Astrocyte (in vitro differentiated cells and primary cell): Measurements from ENCODE around the gene UBQLN1. TPM values are rescaled to one million over a fixed set of nuclear protein-coding genes. Genes with fewer than 3 reads are reported as not detected.

Source experiments
- DNase-seq: peaks from one replicate; pipeline ENCODE4 v3.0.0-alpha.2; 2010; ENCODE audit warnings: low read depth
- FAIRE-seq: peaks from 2 replicates; lab custom pipeline; 2011; peaks lifted over from hg19 to GRCh38; lab: Jason Lieb, UNC
- H2AFZ ChIP-seq: 2 replicates; pipeline ENCODE4 v1.6.0; 2012; ENCODE audit warnings: low read depth, low read length, inconsistent platforms
- H3K27ac ChIP-seq: 2 replicates; pipeline ENCODE4 v1.5.1; 2011; ENCODE audit warnings: low read depth, low read length, inconsistent platforms
- H3K27me3 ChIP-seq: 2 replicates; pipeline ENCODE4 v1.6.0; 2011; ENCODE audit warnings: low read length, inconsistent platforms; ENCODE audit not compliant: insufficient read depth
- H3K36me3 ChIP-seq: 2 replicates; pipeline ENCODE4 v1.5.1; 2011; ENCODE audit warnings: low read length, inconsistent platforms; ENCODE audit not compliant: insufficient read depth
- H3K4me1 ChIP-seq: 2 replicates; pipeline ENCODE4 v1.5.1; 2011; ENCODE audit warnings: low read length, inconsistent platforms; ENCODE audit not compliant: insufficient read depth
- H3K4me2 ChIP-seq: 2 replicates; pipeline ENCODE4 v1.6.0; 2012; ENCODE audit warnings: low read length, inconsistent platforms
- H3K4me3 ChIP-seq: 2 replicates; pipeline ENCODE4 v1.5.1; 2011; ENCODE audit warnings: low read depth, mild to moderate bottlenecking, low read length, inconsistent platforms; ENCODE audit not compliant: insufficient read depth
- H3K79me2 ChIP-seq: 2 replicates; pipeline ENCODE4 v1.6.0; 2012; ENCODE audit warnings: mild to moderate bottlenecking, low read length, inconsistent platforms; ENCODE audit not compliant: insufficient read depth
- H3K9ac ChIP-seq: 2 replicates; pipeline ENCODE4 v1.6.0; 2012; ENCODE audit warnings: mild to moderate bottlenecking, low read length, inconsistent platforms
- H3K9me3 ChIP-seq: 2 replicates; pipeline ENCODE4 v1.5.1; 2012; ENCODE audit warnings: low read depth, mild to moderate bottlenecking, low read length, inconsistent platforms; ENCODE audit not compliant: insufficient read depth
- H4K20me1 ChIP-seq: 2 replicates; pipeline ENCODE4 v1.6.0; 2012; ENCODE audit warnings: low read length, inconsistent platforms; ENCODE audit not compliant: insufficient read depth
- H3K27ac Mint-ChIP-seq: one replicate; pipeline ENCODE4 v1.8.0; 2021; ENCODE audit warnings: mild to moderate bottlenecking, mixed read lengths; ENCODE audit not compliant: unreplicated experiment
- H3K27me3 Mint-ChIP-seq: one replicate; pipeline ENCODE4 v1.8.0; 2021; ENCODE audit warnings: low read depth, mixed read lengths; ENCODE audit not compliant: unreplicated experiment
- H3K36me3 Mint-ChIP-seq: one replicate; pipeline ENCODE4 v1.8.0; 2021; ENCODE audit warnings: low read depth, mixed read lengths; ENCODE audit not compliant: unreplicated experiment
- H3K4me1 Mint-ChIP-seq: one replicate; pipeline ENCODE4 v1.8.0; 2021; ENCODE audit warnings: low read depth, mixed read lengths; ENCODE audit not compliant: unreplicated experiment
- H3K4me3 Mint-ChIP-seq: one replicate; pipeline ENCODE4 v1.8.0; 2021; ENCODE audit warnings: mild to moderate bottlenecking, moderate library complexity, mixed read lengths; ENCODE audit not compliant: unreplicated experiment
- H3K9me3 Mint-ChIP-seq: one replicate; pipeline ENCODE4 v1.8.0; 2021; ENCODE audit warnings: mild to moderate bottlenecking, mixed read lengths; ENCODE audit not compliant: unreplicated experiment
- CTCF ChIP-seq: IDR thresholded peaks from 2 replicates; pipeline ENCODE4 v1.5.1; 2011; ENCODE audit warnings: low read depth, mild to moderate bottlenecking, inconsistent platforms, low read length, moderate library complexity; ENCODE audit not compliant: insufficient read depth
- EZH2 ChIP-seq: IDR thresholded peaks from 2 replicates; pipeline ENCODE4 v1.6.1; 2012; ENCODE audit warnings: mild to moderate bottlenecking, low read length, inconsistent platforms; ENCODE audit not compliant: insufficient read depth
- total RNA-seq: library from RNA; stranded (reverse); gene quantifications from 2 replicates; pipeline ENCODE4 v1.2.1, GENCODE V29; 2021

UBQLN1 gene
- total RNA-seq, 1 donor from 2014 or later: 99.3 TPM

GRCh38 chr9:83669067-83669466 lies 38.7 kb downstream of the UBQLN1 start:
- Histone ChIP-seq H3K79me2 (peaks cover 59% of the 10 kb centered on the region), H3K4me1 (no peaks in the 10 kb centered on the region), H3K27ac (no peak overlapping the region), H3K27me3 (no peaks in the 10 kb centered on the region), H3K9me3 (no peaks in the 10 kb centered on the region), H2AFZ (no peak overlapping the region), H4K20me1 (peaks cover 48% of the 10 kb centered on the region), H3K4me3 (no peak overlapping the region), H3K36me3 (peaks cover 40% of the 10 kb centered on the region), H3K4me2 (no peak overlapping the region), H3K9ac (no peak overlapping the region)
- no peak for TF ChIP-seq EZH2
- no peak for TF ChIP-seq CTCF
- no peak for DNase-seq
- peaks cover 3% of the 10 kb centered on the region for H3K4me1 Mint-ChIP-seq
- H3K27me3 Mint-ChIP-seq: no peaks in the 10 kb centered on the region
- H3K27ac Mint-ChIP-seq: no peak overlapping the region
- H3K9me3 Mint-ChIP-seq: no peaks in the 10 kb centered on the region
- peaks cover 18% of the 10 kb centered on the region for H3K36me3 Mint-ChIP-seq
- H3K4me3 Mint-ChIP-seq: no peak overlapping the region
- FAIRE-seq: no peak

- no peak for FAIRE-seq
- TF ChIP-seq CTCF: no peak
- no peak overlapping the region for H3K27ac Mint-ChIP-seq
- peaks cover 39% of the 10 kb centered on the region for H4K20me1 ChIP-seq
- no peaks in the 10 kb centered on the region for H3K4me1 ChIP-seq
- H3K9me3 ChIP-seq: no peaks in the 10 kb centered on the region
- H3K4me3 ChIP-seq: no peak overlapping the region
- H3K9ac ChIP-seq: no peak overlapping the region
- H3K4me2 ChIP-seq: no peak overlapping the region
- H3K27me3 Mint-ChIP-seq: no peaks in the 10 kb centered on the region
- peaks cover 40% of the 10 kb centered on the region for H3K36me3 ChIP-seq
- H3K27ac ChIP-seq: no peak overlapping the region
- no peak for DNase-seq
- H2AFZ ChIP-seq: no peak overlapping the region
- peaks cover 8% of the 10 kb centered on the region for H3K36me3 Mint-ChIP-seq
- H3K27me3 ChIP-seq: no peaks in the 10 kb centered on the region
- no peak overlapping the region for H3K4me3 Mint-ChIP-seq
- H3K9me3 Mint-ChIP-seq: no peaks in the 10 kb centered on the region
- peaks cover 31% of the 10 kb centered on the region for H3K79me2 ChIP-seq
- peaks cover 3% of the 10 kb centered on the region for H3K4me1 Mint-ChIP-seq
Observed at GRCh38 chr9:83665580-83666200, 42.1 kb downstream of the UBQLN1 start.

GRCh38 chr9:83662933-83663332 lies 44.8 kb downstream of the UBQLN1 start:
- no peak overlapping the region for H3K4me3 ChIP-seq
- H3K9ac ChIP-seq: no peak overlapping the region
- peaks cover 27% of the 10 kb centered on the region for H4K20me1 ChIP-seq
- H3K9me3 ChIP-seq: no peaks in the 10 kb centered on the region
- TF ChIP-seq CTCF (no peak), EZH2 (no peak)
- H2AFZ ChIP-seq: no peak overlapping the region
- Mint-ChIP-seq H3K27me3 (no peaks in the 10 kb centered on the region), H3K4me3 (no peak overlapping the region), H3K9me3 (no peaks in the 10 kb centered on the region), H3K27ac (no peak overlapping the region), H3K4me1 (no peaks in the 10 kb centered on the region), H3K36me3 (peaks cover 8% of the 10 kb centered on the region)
- H3K4me1 ChIP-seq: no peaks in the 10 kb centered on the region
- no peak for FAIRE-seq
- DNase-seq: no peak
- H3K27me3 ChIP-seq: no peaks in the 10 kb centered on the region
- no peak overlapping the region for H3K4me2 ChIP-seq
- H3K27ac ChIP-seq: no peak overlapping the region
- peaks cover 49% of the 10 kb centered on the region for H3K36me3 ChIP-seq
- H3K79me2 ChIP-seq: peaks cover 23% of the 10 kb centered on the region
